ENCODE measurements around the gene MED16.

- TF ChIP-seq POLR2A (IDR thresholded peaks at IDR 0.05), result no peak
- TF ChIP-seq POLR2AphosphoS5 (IDR thresholded peaks at IDR 0.05), result no peak
- TF ChIP-seq EP300 (IDR thresholded peaks at IDR 0.05; ENCODE audit: low read depth), result no peak
- no peak for TF ChIP-seq CTCF (IDR thresholded peaks at IDR 0.05)
These were observed 37.8 kb downstream of the MED16 start for GRCh38 chr19:855142-855541.

Data from transverse colon (tissue), 4 donors.